ENCODE measurements around the gene FAM185A.
"Not testable (repeated sequence)": the region's sequence is repeated elsewhere in the genome, so short reads cannot be mapped to it uniquely, and the experiment has no call there.

- TF ChIP-seq CTCF (IDR thresholded peaks at IDR 0.05); POLR2AphosphoS5 (IDR thresholded peaks at IDR 0.05); POLR2A (IDR thresholded peaks at IDR 0.05); EP300 (IDR thresholded peaks at IDR 0.05; ENCODE audit: low read depth): not testable (repeated sequence)
These were observed 29.9 kb downstream of the FAM185A start for GRCh38 chr7:102778663-102779062.
